Karpas-422 (cell line): Measurements from ENCODE around the gene REC8. TPM values are rescaled to one million over a fixed set of nuclear protein-coding genes. Genes with fewer than 3 reads are reported as not detected.
A peak's percentile ranks its signal among the peaks of the same experiment; 100 is the strongest.

ENCODE experiments used
- DNase-seq: peaks from one replicate; pipeline ENCODE4 v3.0.0-alpha.2; 2015
- H2AFZ ChIP-seq: fragments of 200-600 bp; sonication (generic); 2 replicates; pipeline ENCODE4 v1.6.1; 2014; ENCODE audit warnings: antibody characterized with exemption, low read length, mixed read lengths
- H3K27ac ChIP-seq: fragments of 200-600 bp; sonication (generic); 2 replicates; pipeline ENCODE4 v1.5.1; 2014; ENCODE audit warnings: mild to moderate bottlenecking, low read length, moderate library complexity
- H3K27me3 ChIP-seq: fragments of 200-600 bp; sonication (generic); 2 replicates; pipeline ENCODE4 v1.6.1; 2014; ENCODE audit warnings: low read length, mixed read lengths
- H3K36me3 ChIP-seq: fragments of 200-600 bp; sonication (generic); 2 replicates; pipeline ENCODE4 v1.6.1; 2014; ENCODE audit warnings: low read length, mixed read lengths; ENCODE audit not compliant: insufficient read depth
- H3K4me1 ChIP-seq: fragments of 200-600 bp; sonication (generic); 2 replicates; pipeline ENCODE4 v1.6.1; 2014; ENCODE audit warnings: mild to moderate bottlenecking, low read length, mixed read lengths
- H3K4me2 ChIP-seq: fragments of 200-600 bp; sonication (generic); 2 replicates; pipeline ENCODE4 v1.6.1; 2014; ENCODE audit warnings: low read length, low read depth, mild to moderate bottlenecking; ENCODE audit not compliant: poor library complexity, severe bottlenecking
- H3K4me3 ChIP-seq: fragments of 200-600 bp; sonication (generic); 2 replicates; pipeline ENCODE4 v1.5.1; 2014; ENCODE audit warnings: mild to moderate bottlenecking, antibody characterized with exemption, low read length, mixed read lengths
- H3K79me2 ChIP-seq: fragments of 200-600 bp; sonication (generic); 2 replicates; pipeline ENCODE4 v1.6.1; 2014; ENCODE audit warnings: mild to moderate bottlenecking, low read length, mixed read lengths
- H3K9ac ChIP-seq: fragments of 200-600 bp; sonication (generic); 2 replicates; pipeline ENCODE4 v1.6.0; 2014; ENCODE audit warnings: low read length
- H3K9me2 ChIP-seq: fragments of 200-600 bp; sonication (generic), shearing (Covaris generic); replicated peaks from 2 replicates; pipeline ENCODE4 v1.6.0; 2014; ENCODE audit warnings: mild to moderate bottlenecking, low read length, moderate library complexity; ENCODE audit not compliant: insufficient read depth
- H3K9me3 ChIP-seq: fragments of 300-700, 200-600 bp; sonication (generic); 2 replicates; pipeline ENCODE4 v1.6.1; 2014; ENCODE audit warnings: low read length, mixed read lengths
- H4K20me1 ChIP-seq: fragments of 200-600 bp; sonication (generic); 2 replicates; pipeline ENCODE4 v1.6.1; 2014; ENCODE audit warnings: mild to moderate bottlenecking, antibody characterized with exemption, low read length, low read depth; ENCODE audit not compliant: insufficient read depth
- total RNA-seq: library from RNA; depleted of rRNA; stranded (reverse); fragments of >200 nt; shearing (Covaris generic); gene quantifications from 2 replicates; pipeline ENCODE4 v1.2.3, GENCODE V29; 2014; ENCODE audit warnings: low replicate concordance

Gene REC8
- total RNA-seq, 1 experiment from 2014 or later, result 22.1 TPM

DNA sequence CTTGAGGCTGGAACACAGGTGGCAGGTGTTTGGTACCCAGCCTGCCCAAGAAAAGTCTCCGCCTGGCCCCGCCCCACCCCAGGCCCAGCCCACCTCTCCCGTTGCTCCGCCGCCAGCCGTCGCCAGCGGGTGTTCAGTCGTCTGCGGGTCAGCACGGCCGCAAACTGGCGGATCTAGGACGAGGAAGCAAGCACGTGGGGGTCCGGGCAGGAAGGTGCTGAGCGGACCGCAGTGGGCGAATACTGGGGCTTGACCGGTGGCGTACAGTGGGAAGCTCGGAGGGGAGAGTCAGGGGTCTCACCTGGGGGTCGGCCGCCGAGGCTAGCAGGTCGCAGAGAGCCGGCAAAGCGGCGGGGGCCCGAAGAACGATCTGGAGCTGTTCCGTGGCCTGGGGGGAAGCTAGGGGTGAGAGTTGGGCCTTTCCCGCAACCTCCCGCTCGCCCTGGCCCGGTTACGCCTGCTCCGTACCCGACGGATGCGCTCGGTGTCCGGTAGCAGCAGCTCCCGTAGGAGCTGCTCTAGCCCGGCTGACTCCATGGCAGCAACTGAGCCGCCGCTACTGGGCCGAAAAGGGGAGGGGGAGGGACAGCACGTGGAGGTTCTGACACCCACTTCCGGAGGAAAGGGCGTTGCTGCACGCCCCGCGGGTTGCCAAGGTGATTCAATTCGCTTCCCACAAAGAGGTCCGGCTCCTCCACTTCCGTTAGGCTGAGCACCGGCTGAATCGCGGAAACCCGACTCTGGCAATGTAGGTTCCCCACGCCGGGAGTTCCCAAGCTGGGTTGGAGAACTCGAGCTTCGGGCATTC is 16.6 kb downstream of the REC8 start, which contains the start of gene IPO4:
Gene IPO4 (minus strand): TSS at position 566 of the 808 bp plus-strand sequence. CDS start 29 bp downstream, at position 537.
- H3K27ac ChIP-seq, result peak within 1 kb of the TSS; percentile 64
- H3K4me1 ChIP-seq, result peaks cover 26% of the 10 kb centered on the region
- H3K9me3 ChIP-seq, result no peaks in the 10 kb centered on the region
- peaks cover 38% of the 10 kb centered on the region for H3K36me3 ChIP-seq
- H3K9ac ChIP-seq, result peak within 1 kb of the TSS; percentile 82
- peak; percentile 100 for DNase-seq
- no peaks in the 10 kb centered on the region for H3K27me3 ChIP-seq
- H3K79me2 ChIP-seq, result peaks cover 47% of the 10 kb centered on the region
- no peaks in the 10 kb centered on the region for H4K20me1 ChIP-seq
- peak within 1 kb of the TSS; percentile 72 for H3K4me3 ChIP-seq
- no peak within 1 kb of the TSS for H2AFZ ChIP-seq
- H3K4me2 ChIP-seq, result peak within 1 kb of the TSS; percentile 96
- no peaks in the 10 kb centered on the region for H3K9me2 ChIP-seq

DNA sequence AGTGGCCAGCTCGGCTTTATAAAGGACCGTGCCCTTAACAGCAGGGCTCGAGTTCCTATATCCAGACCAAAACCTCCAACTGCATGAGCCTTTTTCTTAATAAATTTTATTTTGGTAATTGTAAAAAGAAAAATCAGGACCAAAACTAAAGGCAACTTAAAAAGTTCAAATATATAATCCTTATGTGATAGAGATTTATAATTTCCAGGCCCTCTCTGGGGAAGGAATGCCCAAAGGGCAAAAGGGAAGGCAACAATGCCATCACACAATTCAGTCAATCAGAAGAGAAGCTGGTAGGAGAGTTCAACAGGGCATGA is 17.1 kb downstream of the REC8 start:
- H3K9ac ChIP-seq, result peak overlapping the region; percentile 59

DNA sequence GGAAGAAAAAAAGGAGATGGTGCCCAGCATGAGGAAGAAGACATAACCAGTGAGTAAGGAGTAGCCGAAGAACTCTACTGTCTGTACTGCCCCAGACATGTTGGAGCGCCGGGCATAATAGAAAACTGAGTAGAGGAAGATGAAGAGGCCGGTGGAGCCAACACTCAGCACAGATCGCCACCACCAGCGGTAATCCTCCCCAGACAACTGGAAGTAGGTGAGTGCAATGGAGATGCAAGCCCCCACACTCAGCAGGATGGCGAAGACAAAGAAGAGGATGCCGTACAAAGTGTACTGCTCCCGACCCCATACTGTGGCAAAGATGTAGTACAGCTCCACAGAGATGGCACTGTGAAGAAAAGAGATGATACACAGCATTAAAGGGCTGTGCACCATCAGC is 17.6 kb downstream of the REC8 start:
- Histone ChIP-seq H3K27me3 (no peaks in the 10 kb centered on the region), H3K79me2 (peaks cover 55% of the 10 kb centered on the region), H3K27ac (peak overlapping the region; percentile 64), H3K4me3 (peak overlapping the region; percentile 72), H4K20me1 (no peaks in the 10 kb centered on the region), H2AFZ (no peak overlapping the region), H3K9me2 (no peaks in the 10 kb centered on the region), H3K4me1 (peaks cover 33% of the 10 kb centered on the region), H3K36me3 (peaks cover 41% of the 10 kb centered on the region), H3K9ac (peak overlapping the region; percentile 59), H3K4me2 (peak overlapping the region; percentile 96), H3K9me3 (no peaks in the 10 kb centered on the region)
- DNase-seq, result no peak

More for the DNA sequence above, 17.1 kb downstream of the REC8 start:
- Histone ChIP-seq H3K4me1 (peaks cover 28% of the 10 kb centered on the region), H3K9me2 (no peaks in the 10 kb centered on the region), H3K4me2 (peak overlapping the region; percentile 96), H3K79me2 (peaks cover 50% of the 10 kb centered on the region), H3K9me3 (no peaks in the 10 kb centered on the region), H3K27me3 (no peaks in the 10 kb centered on the region), H3K36me3 (peaks cover 40% of the 10 kb centered on the region), H2AFZ (no peak overlapping the region), H4K20me1 (no peaks in the 10 kb centered on the region), H3K4me3 (peak overlapping the region; percentile 72), H3K27ac (peak overlapping the region; percentile 64)
- no peak for DNase-seq

DNA sequence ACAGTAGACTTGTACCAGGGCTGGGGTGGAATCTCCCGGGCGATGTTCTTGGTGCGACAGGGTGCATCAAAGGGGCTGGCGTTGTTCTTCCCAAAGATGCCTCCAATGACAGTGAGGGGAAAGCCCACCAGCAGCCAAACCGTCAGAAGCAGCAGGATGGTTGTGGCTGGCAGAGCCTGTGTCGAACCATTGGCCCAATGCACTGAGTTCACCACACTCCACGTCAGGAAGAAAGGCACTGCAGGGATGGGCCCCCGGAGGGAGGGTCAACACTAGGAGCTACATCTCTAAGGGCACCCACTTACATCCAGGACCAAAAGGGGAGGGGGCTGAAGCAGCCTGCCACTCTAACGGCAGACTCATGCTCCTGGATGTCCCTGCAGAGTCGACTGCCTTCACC is 18.5 kb downstream of the REC8 start:
- Histone ChIP-seq H4K20me1 (no peaks in the 10 kb centered on the region), H3K9me3 (no peaks in the 10 kb centered on the region), H3K4me3 (no peak overlapping the region), H3K36me3 (peaks cover 39% of the 10 kb centered on the region), H3K27ac (no peak overlapping the region), H3K4me1 (peaks cover 40% of the 10 kb centered on the region), H2AFZ (no peak overlapping the region), H3K4me2 (no peak overlapping the region), H3K79me2 (peaks cover 63% of the 10 kb centered on the region), H3K27me3 (no peaks in the 10 kb centered on the region), H3K9ac (no peak overlapping the region), H3K9me2 (no peaks in the 10 kb centered on the region)
- DNase-seq, result no peak

DNA sequence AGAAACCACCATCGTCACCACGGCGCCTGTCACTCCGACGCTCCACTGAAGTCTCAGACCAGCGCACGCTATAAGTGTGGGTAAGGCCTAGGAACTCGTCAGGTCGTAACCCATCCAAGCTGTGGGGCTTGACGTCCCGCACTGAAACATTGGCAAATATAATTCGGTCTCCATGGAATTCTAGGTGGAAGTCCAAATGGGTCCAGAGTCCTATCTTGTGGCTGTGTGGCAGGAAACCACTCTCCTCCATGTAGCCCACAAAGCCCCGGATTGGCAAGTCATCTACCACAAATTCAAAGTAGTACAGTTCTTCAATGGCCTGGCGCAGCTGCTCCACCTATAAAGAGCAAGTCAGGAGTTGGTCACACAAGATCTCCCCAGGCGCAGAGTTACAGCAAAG is 21.1 kb downstream of the REC8 start:
- Histone ChIP-seq H3K79me2 (peaks cover 42% of the 10 kb centered on the region), H3K4me1 (peaks cover 50% of the 10 kb centered on the region), H3K9ac (no peak overlapping the region), H2AFZ (no peak overlapping the region), H3K4me2 (no peak overlapping the region), H3K9me2 (no peaks in the 10 kb centered on the region), H3K9me3 (no peaks in the 10 kb centered on the region), H3K27ac (no peak overlapping the region), H3K4me3 (no peak overlapping the region), H3K36me3 (peaks cover 27% of the 10 kb centered on the region), H4K20me1 (no peaks in the 10 kb centered on the region), H3K27me3 (no peaks in the 10 kb centered on the region)
- DNase-seq, result no peak

DNA sequence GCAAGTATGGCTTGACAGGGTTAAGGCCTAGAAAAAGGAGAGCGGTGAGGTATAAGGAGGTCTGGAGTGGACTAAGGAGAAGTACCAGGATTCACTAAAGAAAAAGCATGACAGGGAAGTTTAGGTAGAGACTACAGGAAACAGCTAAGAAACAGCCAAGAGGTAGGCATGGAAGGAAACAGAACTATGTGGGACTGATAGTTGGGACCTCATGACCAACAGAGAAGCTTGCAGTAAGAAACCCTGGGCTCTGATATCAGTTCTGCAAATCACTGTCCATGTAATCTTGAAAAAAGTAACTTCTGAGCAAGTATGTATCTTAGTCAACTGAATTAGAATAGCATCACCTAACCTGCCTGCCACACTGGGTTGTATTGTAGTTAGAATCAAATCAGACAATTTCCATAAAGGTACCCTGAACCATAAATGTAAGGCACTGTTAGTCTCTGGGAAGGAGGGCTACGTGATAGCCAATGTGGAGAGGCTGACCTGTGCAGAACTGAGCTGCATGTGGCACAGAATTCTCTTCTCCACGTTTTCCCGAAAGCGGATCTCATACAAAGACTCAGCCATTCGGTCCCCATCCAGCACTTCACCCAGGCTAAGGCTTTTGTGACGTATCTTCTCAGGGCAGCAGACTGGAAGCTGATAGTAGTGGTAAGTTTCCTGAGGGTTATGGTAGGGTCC is 22.4 kb downstream of the REC8 start:
- H3K9me3 ChIP-seq, result no peaks in the 10 kb centered on the region
- peaks cover 37% of the 10 kb centered on the region for H3K79me2 ChIP-seq
- H3K27me3 ChIP-seq, result no peaks in the 10 kb centered on the region
- DNase-seq, result peak; percentile 51
- no peak overlapping the region for H2AFZ ChIP-seq
- H3K4me1 ChIP-seq, result peaks cover 43% of the 10 kb centered on the region
- peak overlapping the region; percentile 89 for H3K9ac ChIP-seq
- no peaks in the 10 kb centered on the region for H3K9me2 ChIP-seq
- peak overlapping the region; percentile 72 for H3K4me3 ChIP-seq
- H4K20me1 ChIP-seq, result no peaks in the 10 kb centered on the region
- H3K4me2 ChIP-seq, result peak overlapping the region; percentile 74
- peaks cover 27% of the 10 kb centered on the region for H3K36me3 ChIP-seq
- H3K27ac ChIP-seq, result peak overlapping the region; percentile 78; the same call in 1 of the 2 replicates

DNA sequence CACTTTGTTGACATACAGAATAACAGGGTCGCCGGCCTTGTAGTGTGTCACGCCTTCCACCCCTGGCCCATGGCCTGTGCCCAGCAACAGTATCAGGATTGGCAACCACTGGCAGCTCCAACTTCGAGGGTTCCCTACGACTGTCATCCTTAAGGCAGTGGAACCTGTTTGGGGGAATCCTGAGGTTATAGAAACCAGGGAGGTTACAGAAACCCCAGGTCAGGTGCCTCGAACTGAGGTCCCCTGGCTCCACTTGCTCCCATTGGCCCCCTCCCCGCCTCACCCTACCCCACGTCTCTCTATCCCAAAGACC is 22.9 kb downstream of the REC8 start:
- H3K9ac ChIP-seq, result peak overlapping the region; percentile 89
- peaks cover 38% of the 10 kb centered on the region for H3K4me1 ChIP-seq
- H3K27ac ChIP-seq, result peak overlapping the region; percentile 78
- DNase-seq, result no peak
- no peaks in the 10 kb centered on the region for H3K27me3 ChIP-seq
- H3K79me2 ChIP-seq, result peaks cover 37% of the 10 kb centered on the region
- H3K4me2 ChIP-seq, result peak overlapping the region; percentile 74
- H3K4me3 ChIP-seq, result peak overlapping the region; percentile 72
- H2AFZ ChIP-seq, result peak overlapping the region; percentile 74; the same call in 1 of the 2 replicates
- no peaks in the 10 kb centered on the region for H4K20me1 ChIP-seq
- H3K9me3 ChIP-seq, result no peaks in the 10 kb centered on the region
- H3K36me3 ChIP-seq, result peaks cover 27% of the 10 kb centered on the region
- H3K9me2 ChIP-seq, result no peaks in the 10 kb centered on the region
